ENCODE results near the gene SPOCK1. TPM values are rescaled to one million over a fixed set of nuclear protein-coding genes. Genes with fewer than 3 reads are reported as not detected.

Gene SPOCK1
- total RNA-seq, 1 donor, result 231 TPM

- H3K79me2 ChIP-seq (ENCODE audit: insufficient read depth, low read length), result peaks cover 8% of the 10 kb centered on the region
- no peak for TF ChIP-seq CTCF (IDR thresholded peaks at IDR 0.05; ENCODE audit: extremely low read depth, low read depth, low read length)
- no peak overlapping the region for H3K27ac ChIP-seq (ENCODE audit: low read depth, low read length)
Observed at GRCh38 chr5:137280656-137281055, 218.5 kb downstream of the SPOCK1 start.

GRCh38 chr5:137279521-137280231, 219.4 kb downstream of the SPOCK1 start:
- TF ChIP-seq CTCF (IDR thresholded peaks at IDR 0.05; ENCODE audit: extremely low read depth, low read depth, low read length), result no peak
- Histone ChIP-seq H3K4me3 (ENCODE audit: insufficient read depth, low read length) (no peak overlapping the region), H3K4me2 (ENCODE audit: insufficient read depth, low read length) (no peak overlapping the region), H3K36me3 (ENCODE audit: insufficient read depth, low read length) (no peaks in the 10 kb centered on the region), H3K9me3 (ENCODE audit: low read depth, low read length) (no peaks in the 10 kb centered on the region), H3K27me3 (ENCODE audit: insufficient read depth, low read length) (no peaks in the 10 kb centered on the region), H3K79me2 (ENCODE audit: insufficient read depth, low read length) (peaks cover 10% of the 10 kb centered on the region), H3K4me1 (ENCODE audit: insufficient read depth, low read length) (no peaks in the 10 kb centered on the region), H3K27ac (ENCODE audit: low read depth, low read length) (no peak overlapping the region), H2AFZ (ENCODE audit: low read length) (no peak overlapping the region), H4K20me1 (ENCODE audit: insufficient read depth, low read length) (peaks cover 51% of the 10 kb centered on the region)
- DNase-seq (ENCODE audit: insufficient read length, low spot score, missing footprints), result peak; percentile 53

More at GRCh38 chr5:137280656-137281055, 218.5 kb downstream of the SPOCK1 start:
- no peak for DNase-seq (ENCODE audit: insufficient read length, low spot score, missing footprints)
- Histone ChIP-seq H3K4me3 (ENCODE audit: insufficient read depth, low read length) (no peak overlapping the region), H3K4me2 (ENCODE audit: insufficient read depth, low read length) (no peak overlapping the region), H4K20me1 (ENCODE audit: insufficient read depth, low read length) (peaks cover 45% of the 10 kb centered on the region), H2AFZ (ENCODE audit: low read length) (no peak overlapping the region), H3K27me3 (ENCODE audit: insufficient read depth, low read length) (no peaks in the 10 kb centered on the region), H3K36me3 (ENCODE audit: insufficient read depth, low read length) (no peaks in the 10 kb centered on the region), H3K4me1 (ENCODE audit: insufficient read depth, low read length) (no peaks in the 10 kb centered on the region), H3K9me3 (ENCODE audit: low read depth, low read length) (no peaks in the 10 kb centered on the region)

- no peak overlapping the region for H3K4me3 ChIP-seq (ENCODE audit: insufficient read depth, low read length)
- H3K36me3 ChIP-seq (ENCODE audit: insufficient read depth, low read length), result no peaks in the 10 kb centered on the region
- no peak for DNase-seq (ENCODE audit: insufficient read length, low spot score, missing footprints)
- no peak for TF ChIP-seq CTCF (IDR thresholded peaks at IDR 0.05; ENCODE audit: extremely low read depth, low read depth, low read length)
- H3K4me1 ChIP-seq (ENCODE audit: insufficient read depth, low read length), result peaks cover 8% of the 10 kb centered on the region
- H2AFZ ChIP-seq (ENCODE audit: low read length), result no peak overlapping the region
- peaks cover 54% of the 10 kb centered on the region for H4K20me1 ChIP-seq (ENCODE audit: insufficient read depth, low read length)
- H3K27me3 ChIP-seq (ENCODE audit: insufficient read depth, low read length), result no peaks in the 10 kb centered on the region
- no peak overlapping the region for H3K27ac ChIP-seq (ENCODE audit: low read depth, low read length)
- H3K4me2 ChIP-seq (ENCODE audit: insufficient read depth, low read length), result no peak overlapping the region
- H3K79me2 ChIP-seq (ENCODE audit: insufficient read depth, low read length), result peaks cover 10% of the 10 kb centered on the region
- H3K9me3 ChIP-seq (ENCODE audit: low read depth, low read length), result no peaks in the 10 kb centered on the region
Observed at GRCh38 chr5:137278476-137278875, 220.7 kb downstream of the SPOCK1 start.

- H3K4me3 ChIP-seq (ENCODE audit: insufficient read depth, low read length), result no peak overlapping the region
- DNase-seq (ENCODE audit: insufficient read length, low spot score, missing footprints), result no peak
- peaks cover 15% of the 10 kb centered on the region for H3K4me1 ChIP-seq (ENCODE audit: insufficient read depth, low read length)
- H3K79me2 ChIP-seq (ENCODE audit: insufficient read depth, low read length), result peaks cover 10% of the 10 kb centered on the region
- no peak overlapping the region for H2AFZ ChIP-seq (ENCODE audit: low read length)
- no peak overlapping the region for H3K27ac ChIP-seq (ENCODE audit: low read depth, low read length)
- H3K4me2 ChIP-seq (ENCODE audit: insufficient read depth, low read length), result no peak overlapping the region
- no peaks in the 10 kb centered on the region for H3K36me3 ChIP-seq (ENCODE audit: insufficient read depth, low read length)
- no peaks in the 10 kb centered on the region for H3K9me3 ChIP-seq (ENCODE audit: low read depth, low read length)
- H3K27me3 ChIP-seq (ENCODE audit: insufficient read depth, low read length), result no peaks in the 10 kb centered on the region
- no peak for TF ChIP-seq CTCF (IDR thresholded peaks at IDR 0.05; ENCODE audit: extremely low read depth, low read depth, low read length)
- peaks cover 45% of the 10 kb centered on the region for H4K20me1 ChIP-seq (ENCODE audit: insufficient read depth, low read length)
Observed at GRCh38 chr5:137275083-137275482, 224.0 kb downstream of the SPOCK1 start.
